GM23338 (cell line): Measurements from ENCODE around the gene TBX10. TPM values are rescaled to one million over a fixed set of nuclear protein-coding genes. Genes with fewer than 3 reads are reported as not detected.

ENCODE experiments used
- ATAC-seq: fragments of 200-7000 bp; cut with Tn5 transposase; 3 replicates; pipeline ENCODE4 v1.9.1; 2020
- DNase-seq: peaks from one replicate; pipeline ENCODE4 v3.0.0-alpha.2; 2015; ENCODE audit warnings: low spot score
- H2AFZ ChIP-seq: fragments of 200-600 bp; sonication (generic); 2 replicates; pipeline ENCODE4 v1.8.0; 2016; ENCODE audit warnings: antibody characterized with exemption, mild to moderate bottlenecking, moderate library complexity
- H3F3A ChIP-seq: fragments of 200-600 bp; sonication (generic); replicated peaks from 2 replicates; pipeline ENCODE4 v1.8.0; 2017; ENCODE audit warnings: antibody characterized with exemption, mixed run types, low read depth
- H3K27ac ChIP-seq: fragments of 200-600 bp; sonication (generic); 2 replicates; pipeline ENCODE4 v1.6.1; 2016; ENCODE audit warnings: low read depth
- H3K27me3 ChIP-seq: fragments of 200-600 bp; sonication (generic); 2 replicates; pipeline ENCODE4 v1.8.0; 2016; ENCODE audit warnings: mild to moderate bottlenecking, mixed run types, moderate library complexity; ENCODE audit not compliant: insufficient read depth
- H3K36me3 ChIP-seq: fragments of 200-600 bp; sonication (generic); 2 replicates; pipeline ENCODE4 v1.8.0; 2016; ENCODE audit warnings: mild to moderate bottlenecking; ENCODE audit not compliant: insufficient read depth
- H3K4me1 ChIP-seq: fragments of 200-600 bp; sonication (generic); 2 replicates; pipeline ENCODE4 v1.8.0; 2016; ENCODE audit warnings: mild to moderate bottlenecking, moderate library complexity; ENCODE audit not compliant: insufficient read depth
- H3K4me2 ChIP-seq: fragments of 200-600 bp; sonication (generic); 2 replicates; pipeline ENCODE4 v1.7.1; 2017; ENCODE audit warnings: mixed run types
- H3K4me3 ChIP-seq: fragments of 200-600 bp; sonication (generic); 2 replicates; pipeline ENCODE4 v1.6.1; 2016; ENCODE audit warnings: mixed run types
- H3K79me2 ChIP-seq: fragments of 200-600 bp; sonication (generic); replicated peaks from 2 replicates; pipeline ENCODE4 v1.8.0; 2017; ENCODE audit warnings: mild to moderate bottlenecking; ENCODE audit not compliant: insufficient read depth
- H3K9me2 ChIP-seq: fragments of 200-600 bp; sonication (generic); 2 replicates; pipeline ENCODE4 v1.8.0; 2017; ENCODE audit not compliant: insufficient read depth
- H4K20me1 ChIP-seq: fragments of 200-600 bp; sonication (generic); replicated peaks from 2 replicates; pipeline ENCODE4 v1.8.0; 2017; ENCODE audit warnings: mild to moderate bottlenecking; ENCODE audit not compliant: insufficient read depth
- H3K27ac Mint-ChIP-seq: 2 replicates; pipeline ENCODE4 v1.8.0; 2020; ENCODE audit warnings: inconsistent platforms, mild to moderate bottlenecking, moderate library complexity, mixed read lengths
- H3K27me3 Mint-ChIP-seq: 3 replicates; pipeline ENCODE4 v1.8.0; 2022; ENCODE audit warnings: low read depth, mild to moderate bottlenecking, moderate library complexity, mixed read lengths, inconsistent platforms; ENCODE audit not compliant: insufficient read depth, poor library complexity
- H3K36me3 Mint-ChIP-seq: 3 replicates; pipeline ENCODE4 v1.8.0; 2021; ENCODE audit warnings: low read depth, mild to moderate bottlenecking, inconsistent platforms, moderate library complexity, mixed read lengths
- H3K4me1 Mint-ChIP-seq: 3 replicates; pipeline ENCODE4 v1.8.0; 2020; ENCODE audit warnings: mild to moderate bottlenecking, inconsistent platforms, mixed read lengths
- H3K4me3 Mint-ChIP-seq: 3 replicates; pipeline ENCODE4 v1.8.0; 2021; ENCODE audit warnings: moderate library complexity, mild to moderate bottlenecking, inconsistent platforms, mixed read lengths
- H3K9me3 Mint-ChIP-seq: 3 replicates; pipeline ENCODE4 v1.8.0; 2020; ENCODE audit warnings: moderate library complexity, mild to moderate bottlenecking, inconsistent platforms, mixed read lengths
- CREB1 ChIP-seq: fragments of 250-450 bp; sonication (Bioruptor Pico); IDR thresholded peaks from 2 replicates; pipeline ENCODE4 v1.5.0; 2020; ENCODE audit warnings: low read depth, mild to moderate bottlenecking, moderate library complexity
- ETS1 ChIP-seq: IDR thresholded peaks from 2 replicates; pipeline ENCODE4 v1.6.1; 2016; ENCODE audit warnings: antibody characterized with exemption
- EZH2 ChIP-seq: fragments of 200-600 bp; sonication (generic); IDR thresholded peaks from one replicate; pipeline ENCODE4 v1.8.0; 2017; ENCODE audit warnings: antibody characterized with exemption, mild to moderate bottlenecking, low read depth; ENCODE audit not compliant: unreplicated experiment
- EZH2phosphoT487 ChIP-seq: fragments of 200-600 bp; sonication (generic); IDR thresholded peaks from one replicate; pipeline ENCODE4 v1.8.1; 2018; ENCODE audit warnings: antibody characterized with exemption; ENCODE audit not compliant: unreplicated experiment
- JUNB ChIP-seq: IDR thresholded peaks from one replicate; pipeline ENCODE4 v1.6.1; 2016; ENCODE audit warnings: antibody characterized with exemption; ENCODE audit not compliant: unreplicated experiment
- NANOG ChIP-seq: IDR thresholded peaks from 2 replicates; pipeline ENCODE4 v1.6.1; 2016; ENCODE audit warnings: antibody characterized with exemption, borderline replicate concordance
- POLR2AphosphoS5 ChIP-seq: IDR thresholded peaks from 2 replicates; pipeline ENCODE4 v1.6.1; 2016; ENCODE audit warnings: antibody characterized with exemption, low read depth
- REST ChIP-seq: IDR thresholded peaks from one replicate; pipeline ENCODE4 v1.6.1; 2018; ENCODE audit warnings: antibody characterized with exemption; ENCODE audit not compliant: unreplicated experiment
- STAT1 ChIP-seq: IDR thresholded peaks from one replicate; pipeline ENCODE4 v1.6.1; 2016; ENCODE audit warnings: antibody characterized with exemption; ENCODE audit not compliant: unreplicated experiment
- ZNF114 ChIP-seq: fragments of 250-450 bp; sonication (Bioruptor Pico); IDR thresholded peaks from 2 replicates; pipeline ENCODE4 v1.5.0; 2020; ENCODE audit warnings: mild to moderate bottlenecking, moderate library complexity
- ZNF331 ChIP-seq: fragments of 250-450 bp; sonication (Bioruptor Pico); IDR thresholded peaks from 2 replicates; pipeline ENCODE4 v1.5.0; 2020; ENCODE audit warnings: low read depth, mild to moderate bottlenecking, moderate library complexity
- polyA plus RNA-seq: library from polyadenylated mRNA; unstranded; fragments of >200 nt; fragmentation: Nextera tagmentation; extraction: Ambion mirVana; gene quantifications from 2 replicates; pipeline ENCODE4 v1.2.1, GENCODE V29; 2016
- total RNA-seq: library from RNA; depleted of rRNA; stranded (reverse); fragments of >200 nt; shearing (Covaris generic); gene quantifications from 2 replicates; pipeline ENCODE4 v1.2.3, GENCODE V29; 2014
- TF ChIP-seq, protein P1 (sequence below): fragments of 250-450 bp; sonication (Bioruptor Pico); IDR thresholded peaks from 2 replicates; pipeline ENCODE4 v1.5.0; 2020; ENCODE audit warnings: mild to moderate bottlenecking, moderate library complexity
- TF ChIP-seq, protein P2 (sequence below), 2 experiments: fragments of 200-600 bp in 1 of 2; sonication (generic) in 1 of 2; conservative IDR thresholded peaks; 2 replicates each; pipeline versions ENCODE4 v1.5.1 to v1.6.1; 2016 to 2017; ENCODE audit warnings: antibody characterized with exemption in 2 of 2, low read depth in 2 of 2, mild to moderate bottlenecking in 2 of 2, moderate library complexity in 1 of 2

The TBX10 gene
- total and polyA plus RNA-seq, 2 experiments from 2014 or later, result 0.10 TPM; not detected in 1

DNA sequence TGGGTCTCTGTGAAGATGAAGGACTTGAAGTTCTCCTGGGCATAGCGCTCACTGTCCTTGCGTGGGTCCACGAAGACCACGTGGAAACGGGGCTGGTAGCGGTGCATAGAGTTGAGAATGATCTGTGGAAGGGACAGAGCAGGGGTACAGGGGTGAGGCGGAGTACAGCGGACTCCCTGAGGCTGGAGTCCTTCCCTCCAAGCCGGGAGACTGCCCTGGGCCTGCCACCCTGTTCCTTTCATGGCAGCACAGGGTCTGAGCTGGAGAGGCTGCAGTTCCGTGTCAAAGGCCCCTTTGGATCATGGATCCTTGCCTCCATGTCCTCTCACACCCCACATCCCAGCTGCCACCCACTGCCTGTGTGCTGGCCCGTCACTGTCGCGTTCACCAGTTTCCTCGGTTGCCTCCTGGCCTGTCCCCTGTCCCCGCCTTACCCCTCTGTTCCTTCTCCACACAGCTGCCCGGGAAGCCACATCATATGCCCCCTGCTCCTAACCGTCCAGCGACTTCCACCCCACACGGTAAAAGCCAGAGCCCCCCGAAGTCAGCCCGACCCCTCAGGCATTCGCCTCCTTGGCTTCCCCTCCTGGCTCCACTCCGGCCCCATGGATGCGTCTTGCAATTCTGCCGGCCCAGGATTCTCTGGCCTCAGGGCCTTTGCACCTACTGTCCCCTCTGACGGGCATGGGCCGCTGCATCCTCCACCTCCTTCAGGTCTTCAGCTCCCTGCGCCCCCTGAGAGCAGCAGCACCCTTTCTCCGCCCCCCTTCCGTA lies 6.4 kb downstream of the TBX10 start:
- no peak overlapping the region for H2AFZ ChIP-seq
- Mint-ChIP-seq H3K36me3 (no peaks in the 10 kb centered on the region; the same call in 2 of the 3 replicates), H3K4me1 (peaks cover 20% of the 10 kb centered on the region; the same call in 2 of the 3 replicates), H3K27ac (no peak overlapping the region), H3K27me3 (peaks cover 19% of the 10 kb centered on the region), H3K9me3 (no peaks in the 10 kb centered on the region; the same call in 1 of the 3 replicates), H3K4me3 (no peak overlapping the region)
- no peaks in the 10 kb centered on the region for H4K20me1 ChIP-seq
- TF ChIP-seq, protein P1, sequence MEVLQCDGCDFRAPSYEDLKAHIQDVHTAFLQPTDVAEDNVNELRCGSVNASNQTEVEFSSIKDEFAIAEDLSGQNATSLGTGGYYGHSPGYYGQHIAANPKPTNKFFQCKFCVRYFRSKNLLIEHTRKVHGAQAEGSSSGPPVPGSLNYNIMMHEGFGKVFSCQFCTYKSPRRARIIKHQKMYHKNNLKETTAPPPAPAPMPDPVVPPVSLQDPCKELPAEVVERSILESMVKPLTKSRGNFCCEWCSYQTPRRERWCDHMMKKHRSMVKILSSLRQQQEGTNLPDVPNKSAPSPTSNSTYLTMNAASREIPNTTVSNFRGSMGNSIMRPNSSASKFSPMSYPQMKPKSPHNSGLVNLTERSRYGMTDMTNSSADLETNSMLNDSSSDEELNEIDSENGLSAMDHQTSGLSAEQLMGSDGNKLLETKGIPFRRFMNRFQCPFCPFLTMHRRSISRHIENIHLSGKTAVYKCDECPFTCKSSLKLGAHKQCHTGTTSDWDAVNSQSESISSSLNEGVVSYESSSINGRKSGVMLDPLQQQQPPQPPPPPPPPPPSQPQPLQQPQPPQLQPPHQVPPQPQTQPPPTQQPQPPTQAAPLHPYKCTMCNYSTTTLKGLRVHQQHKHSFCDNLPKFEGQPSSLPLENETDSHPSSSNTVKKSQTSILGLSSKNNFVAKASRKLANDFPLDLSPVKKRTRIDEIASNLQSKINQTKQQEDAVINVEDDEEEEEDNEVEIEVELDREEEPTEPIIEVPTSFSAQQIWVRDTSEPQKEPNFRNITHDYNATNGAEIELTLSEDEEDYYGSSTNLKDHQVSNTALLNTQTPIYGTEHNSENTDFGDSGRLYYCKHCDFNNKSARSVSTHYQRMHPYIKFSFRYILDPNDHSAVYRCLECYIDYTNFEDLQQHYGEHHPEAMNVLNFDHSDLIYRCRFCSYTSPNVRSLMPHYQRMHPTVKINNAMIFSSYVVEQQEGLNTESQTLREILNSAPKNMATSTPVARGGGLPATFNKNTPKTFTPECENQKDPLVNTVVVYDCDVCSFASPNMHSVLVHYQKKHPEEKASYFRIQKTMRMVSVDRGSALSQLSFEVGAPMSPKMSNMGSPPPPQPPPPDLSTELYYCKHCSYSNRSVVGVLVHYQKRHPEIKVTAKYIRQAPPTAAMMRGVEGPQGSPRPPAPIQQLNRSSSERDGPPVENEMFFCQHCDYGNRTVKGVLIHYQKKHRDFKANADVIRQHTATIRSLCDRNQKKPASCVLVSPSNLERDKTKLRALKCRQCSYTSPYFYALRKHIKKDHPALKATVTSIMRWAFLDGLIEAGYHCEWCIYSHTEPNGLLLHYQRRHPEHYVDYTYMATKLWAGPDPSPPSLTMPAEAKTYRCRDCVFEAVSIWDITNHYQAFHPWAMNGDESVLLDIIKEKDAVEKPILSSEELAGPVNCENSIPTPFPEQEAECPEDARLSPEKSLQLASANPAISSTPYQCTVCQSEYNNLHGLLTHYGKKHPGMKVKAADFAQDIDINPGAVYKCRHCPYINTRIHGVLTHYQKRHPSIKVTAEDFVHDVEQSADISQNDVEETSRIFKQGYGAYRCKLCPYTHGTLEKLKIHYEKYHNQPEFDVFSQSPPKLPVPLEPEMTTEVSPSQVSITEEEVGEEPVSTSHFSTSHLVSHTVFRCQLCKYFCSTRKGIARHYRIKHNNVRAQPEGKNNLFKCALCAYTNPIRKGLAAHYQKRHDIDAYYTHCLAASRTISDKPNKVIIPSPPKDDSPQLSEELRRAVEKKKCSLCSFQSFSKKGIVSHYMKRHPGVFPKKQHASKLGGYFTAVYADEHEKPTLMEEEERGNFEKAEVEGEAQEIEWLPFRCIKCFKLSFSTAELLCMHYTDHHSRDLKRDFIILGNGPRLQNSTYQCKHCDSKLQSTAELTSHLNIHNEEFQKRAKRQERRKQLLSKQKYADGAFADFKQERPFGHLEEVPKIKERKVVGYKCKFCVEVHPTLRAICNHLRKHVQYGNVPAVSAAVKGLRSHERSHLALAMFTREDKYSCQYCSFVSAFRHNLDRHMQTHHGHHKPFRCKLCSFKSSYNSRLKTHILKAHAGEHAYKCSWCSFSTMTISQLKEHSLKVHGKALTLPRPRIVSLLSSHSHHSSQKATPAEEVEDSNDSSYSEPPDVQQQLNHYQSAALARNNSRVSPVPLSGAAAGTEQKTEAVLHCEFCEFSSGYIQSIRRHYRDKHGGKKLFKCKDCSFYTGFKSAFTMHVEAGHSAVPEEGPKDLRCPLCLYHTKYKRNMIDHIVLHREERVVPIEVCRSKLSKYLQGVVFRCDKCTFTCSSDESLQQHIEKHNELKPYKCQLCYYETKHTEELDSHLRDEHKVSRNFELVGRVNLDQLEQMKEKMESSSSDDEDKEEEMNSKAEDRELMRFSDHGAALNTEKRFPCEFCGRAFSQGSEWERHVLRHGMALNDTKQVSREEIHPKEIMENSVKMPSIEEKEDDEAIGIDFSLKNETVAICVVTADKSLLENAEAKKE (CRISPR knock-in tag), result no peak
- TF ChIP-seq EZH2 (no peak), REST (no peak), NANOG (no peak), JUNB (no peak), EZH2phosphoT487 (no peak), STAT1 (no peak), CREB1 (CRISPR knock-in tag) (no peak), ZNF331 (no peak), POLR2AphosphoS5 (no peak), ZNF114 (CRISPR knock-in tag) (no peak), ETS1 (no peak)
- TF ChIP-seq, protein P2, sequence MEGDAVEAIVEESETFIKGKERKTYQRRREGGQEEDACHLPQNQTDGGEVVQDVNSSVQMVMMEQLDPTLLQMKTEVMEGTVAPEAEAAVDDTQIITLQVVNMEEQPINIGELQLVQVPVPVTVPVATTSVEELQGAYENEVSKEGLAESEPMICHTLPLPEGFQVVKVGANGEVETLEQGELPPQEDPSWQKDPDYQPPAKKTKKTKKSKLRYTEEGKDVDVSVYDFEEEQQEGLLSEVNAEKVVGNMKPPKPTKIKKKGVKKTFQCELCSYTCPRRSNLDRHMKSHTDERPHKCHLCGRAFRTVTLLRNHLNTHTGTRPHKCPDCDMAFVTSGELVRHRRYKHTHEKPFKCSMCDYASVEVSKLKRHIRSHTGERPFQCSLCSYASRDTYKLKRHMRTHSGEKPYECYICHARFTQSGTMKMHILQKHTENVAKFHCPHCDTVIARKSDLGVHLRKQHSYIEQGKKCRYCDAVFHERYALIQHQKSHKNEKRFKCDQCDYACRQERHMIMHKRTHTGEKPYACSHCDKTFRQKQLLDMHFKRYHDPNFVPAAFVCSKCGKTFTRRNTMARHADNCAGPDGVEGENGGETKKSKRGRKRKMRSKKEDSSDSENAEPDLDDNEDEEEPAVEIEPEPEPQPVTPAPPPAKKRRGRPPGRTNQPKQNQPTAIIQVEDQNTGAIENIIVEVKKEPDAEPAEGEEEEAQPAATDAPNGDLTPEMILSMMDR (conservative IDR thresholded peaks at IDR 0.05; ENCODE audit: low read depth in 2 of 2), result no peak
- H3K4me3 ChIP-seq, result no peak overlapping the region
- no peak for DNase-seq
- H3K9me2 ChIP-seq, result no peaks in the 10 kb centered on the region
- H3K27ac ChIP-seq, result no peak overlapping the region
- no peaks in the 10 kb centered on the region for H3K27me3 ChIP-seq
- H3K79me2 ChIP-seq, result no peaks in the 10 kb centered on the region
- H3F3A ChIP-seq, result peaks cover 5% of the 10 kb centered on the region; the same call in 1 of the 2 replicates
- ATAC-seq, result no peak
- no peaks in the 10 kb centered on the region for H3K36me3 ChIP-seq
- H3K4me1 ChIP-seq, result peaks cover 10% of the 10 kb centered on the region; the same call in 1 of the 2 replicates
- no peak overlapping the region for H3K4me2 ChIP-seq
